ENCODE data around the gene CNKSR2.

Gene CNKSR2

DNA sequence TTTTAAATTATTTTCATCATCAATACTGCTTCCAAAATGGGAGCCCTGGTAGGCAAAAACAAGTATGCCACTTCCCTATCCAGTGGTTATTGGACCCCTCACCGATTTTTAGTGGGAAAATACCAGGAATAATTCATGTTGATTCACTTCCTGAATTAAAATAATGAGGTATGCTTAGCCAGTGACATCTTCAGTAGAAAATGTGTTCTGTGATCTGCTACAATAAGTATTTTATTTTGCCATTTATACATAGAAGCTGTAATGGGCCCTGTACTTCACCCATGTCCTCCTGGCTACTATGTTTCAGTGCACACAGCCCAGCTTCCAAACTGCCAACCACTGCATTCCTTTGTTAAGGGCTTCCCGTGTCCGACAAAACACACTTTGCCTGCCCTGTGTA is 324.9 kb downstream of the CNKSR2 start:
- no peak overlapping the region for H3K27ac ChIP-seq
- TF ChIP-seq, protein P1, sequence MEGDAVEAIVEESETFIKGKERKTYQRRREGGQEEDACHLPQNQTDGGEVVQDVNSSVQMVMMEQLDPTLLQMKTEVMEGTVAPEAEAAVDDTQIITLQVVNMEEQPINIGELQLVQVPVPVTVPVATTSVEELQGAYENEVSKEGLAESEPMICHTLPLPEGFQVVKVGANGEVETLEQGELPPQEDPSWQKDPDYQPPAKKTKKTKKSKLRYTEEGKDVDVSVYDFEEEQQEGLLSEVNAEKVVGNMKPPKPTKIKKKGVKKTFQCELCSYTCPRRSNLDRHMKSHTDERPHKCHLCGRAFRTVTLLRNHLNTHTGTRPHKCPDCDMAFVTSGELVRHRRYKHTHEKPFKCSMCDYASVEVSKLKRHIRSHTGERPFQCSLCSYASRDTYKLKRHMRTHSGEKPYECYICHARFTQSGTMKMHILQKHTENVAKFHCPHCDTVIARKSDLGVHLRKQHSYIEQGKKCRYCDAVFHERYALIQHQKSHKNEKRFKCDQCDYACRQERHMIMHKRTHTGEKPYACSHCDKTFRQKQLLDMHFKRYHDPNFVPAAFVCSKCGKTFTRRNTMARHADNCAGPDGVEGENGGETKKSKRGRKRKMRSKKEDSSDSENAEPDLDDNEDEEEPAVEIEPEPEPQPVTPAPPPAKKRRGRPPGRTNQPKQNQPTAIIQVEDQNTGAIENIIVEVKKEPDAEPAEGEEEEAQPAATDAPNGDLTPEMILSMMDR (conservative IDR thresholded peaks at IDR 0.05), result no peak

DNA sequence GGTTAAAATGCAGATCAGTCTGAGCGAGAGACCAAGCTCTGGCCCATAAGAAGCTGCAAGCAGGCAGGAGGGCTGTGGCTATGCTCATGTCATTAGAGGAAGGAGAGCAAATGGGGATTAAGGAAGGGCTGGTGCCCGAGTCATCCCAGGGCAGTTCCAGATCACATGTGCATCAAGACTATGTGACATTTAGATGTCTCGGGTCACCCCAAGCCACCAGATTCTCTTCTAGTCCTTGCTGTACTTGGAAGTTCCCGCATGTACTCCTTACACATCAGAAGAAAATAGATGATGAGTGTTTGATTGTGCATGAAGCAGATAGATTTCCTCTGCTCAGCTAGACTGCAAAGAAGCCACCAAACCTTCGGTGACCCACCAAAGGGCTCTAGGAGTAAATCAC is 326.1 kb downstream of the CNKSR2 start:
- TF ChIP-seq, protein P1 (conservative IDR thresholded peaks at IDR 0.05), result no peak
- no peak overlapping the region for H3K27ac ChIP-seq

DNA sequence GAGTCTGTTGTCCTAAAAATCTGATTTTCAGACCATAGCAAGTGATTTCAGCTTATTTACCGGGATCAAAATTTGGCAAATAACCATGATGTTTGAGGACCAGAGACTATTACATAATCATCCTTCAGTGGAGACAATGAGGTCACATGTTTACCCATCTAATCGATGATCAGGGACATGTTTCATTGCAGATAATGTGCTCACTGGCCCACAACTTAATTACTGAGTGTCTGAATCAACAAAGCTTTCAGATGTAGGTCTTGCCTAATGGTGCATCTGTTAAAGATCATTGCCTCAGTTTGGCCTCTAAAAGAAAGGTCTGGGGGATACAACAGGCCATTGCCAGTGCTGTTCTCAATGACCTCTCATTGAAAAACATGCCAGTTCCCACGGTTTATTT is 326.7 kb downstream of the CNKSR2 start:
- H3K27ac ChIP-seq, result no peak overlapping the region
- TF ChIP-seq, protein P1 (conservative IDR thresholded peaks at IDR 0.05), result no peak

DNA sequence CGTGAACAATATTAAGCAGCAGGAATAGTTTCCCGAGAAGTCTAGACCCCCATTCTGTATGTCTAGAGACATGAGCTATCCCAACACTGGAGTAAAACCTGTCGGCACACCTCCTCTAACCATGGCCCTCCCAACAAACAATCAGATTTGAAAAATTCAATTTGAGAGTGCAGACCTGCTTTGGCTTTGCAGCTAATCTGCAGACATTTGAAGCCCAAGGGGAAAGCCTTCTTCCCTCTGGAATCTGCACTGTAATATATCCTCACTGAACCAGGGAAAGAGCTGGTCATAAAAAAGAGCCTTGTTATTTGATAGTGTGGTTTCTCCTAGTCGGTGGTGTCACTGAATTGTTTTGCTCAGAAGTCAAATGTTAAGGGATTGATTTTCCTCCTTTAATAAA is 328.5 kb downstream of the CNKSR2 start:
- TF ChIP-seq, protein P1 (conservative IDR thresholded peaks at IDR 0.05), result no peak
- H3K27ac ChIP-seq, result no peak overlapping the region
